H1 (cell line): Measurements from ENCODE around the gene PTGDS.

Experiments
- BRCA1 ChIP-seq: IDR thresholded peaks from 2 replicates; pipeline ENCODE4 v1.6.1; 2012; ENCODE audit warnings: low read depth, low read length, improper control_type of control experiment
- EP300 ChIP-seq, 2 experiments: IDR thresholded peaks; 1 replicate in 1 of 2; 2 replicates in 1 of 2; pipeline ENCODE4 v1.6.1; 2011 to 2012; ENCODE audit warnings: low read depth in 2 of 2, low read length in 2 of 2, mild to moderate bottlenecking in 2 of 2, borderline replicate concordance in 1 of 2, inconsistent platforms in 1 of 2, moderate library complexity in 1 of 2
- EZH2 ChIP-seq: fragments of 200-600 bp; sonication (generic); IDR thresholded peaks from 2 replicates; pipeline ENCODE4 v1.7.1; 2012; ENCODE audit warnings: low read depth, mild to moderate bottlenecking, moderate library complexity, low read length, inconsistent platforms; ENCODE audit not compliant: severe bottlenecking
- KDM4A ChIP-seq: IDR thresholded peaks from one replicate; pipeline ENCODE4 v1.7.1; 2012; ENCODE audit warnings: low read depth, mild to moderate bottlenecking, moderate library complexity, low read length, inconsistent platforms; ENCODE audit not compliant: severe bottlenecking
- NRF1 ChIP-seq: IDR thresholded peaks from 2 replicates; pipeline ENCODE4 v1.6.1; 2011; ENCODE audit warnings: mild to moderate bottlenecking, low read depth, low read length, improper control_type of control experiment
- POLR2A ChIP-seq, 2 experiments: IDR thresholded peaks; 1 replicate in 1 of 2; 2 replicates in 1 of 2; pipeline ENCODE4 v1.6.1; 2011; ENCODE audit warnings: low read depth in 2 of 2, low read length in 2 of 2, mild to moderate bottlenecking in 2 of 2; ENCODE audit errors: control extremely low read depth in 1 of 2
- SRF ChIP-seq: IDR thresholded peaks from 2 replicates; pipeline ENCODE4 v1.6.1; 2011; ENCODE audit warnings: mild to moderate bottlenecking, low read depth, low read length, moderate library complexity
- TCF12 ChIP-seq: IDR thresholded peaks from 2 replicates; pipeline ENCODE4 v1.6.1; 2011; ENCODE audit warnings: low read depth, mild to moderate bottlenecking, low read length
- TF ChIP-seq, protein P1 (sequence below), 3 experiments: IDR thresholded peaks; 1 replicate in 2 of 3; 2 replicates in 1 of 3; pipeline versions ENCODE4 v1.5.1 to v1.6.1; 2011; ENCODE audit warnings: low read length in 3 of 3, mild to moderate bottlenecking in 3 of 3, inconsistent platforms in 2 of 3, low read depth in 1 of 3, moderate library complexity in 1 of 3; ENCODE audit not compliant: insufficient read depth in 1 of 3; ENCODE audit errors: control extremely low read depth in 1 of 3

DNA sequence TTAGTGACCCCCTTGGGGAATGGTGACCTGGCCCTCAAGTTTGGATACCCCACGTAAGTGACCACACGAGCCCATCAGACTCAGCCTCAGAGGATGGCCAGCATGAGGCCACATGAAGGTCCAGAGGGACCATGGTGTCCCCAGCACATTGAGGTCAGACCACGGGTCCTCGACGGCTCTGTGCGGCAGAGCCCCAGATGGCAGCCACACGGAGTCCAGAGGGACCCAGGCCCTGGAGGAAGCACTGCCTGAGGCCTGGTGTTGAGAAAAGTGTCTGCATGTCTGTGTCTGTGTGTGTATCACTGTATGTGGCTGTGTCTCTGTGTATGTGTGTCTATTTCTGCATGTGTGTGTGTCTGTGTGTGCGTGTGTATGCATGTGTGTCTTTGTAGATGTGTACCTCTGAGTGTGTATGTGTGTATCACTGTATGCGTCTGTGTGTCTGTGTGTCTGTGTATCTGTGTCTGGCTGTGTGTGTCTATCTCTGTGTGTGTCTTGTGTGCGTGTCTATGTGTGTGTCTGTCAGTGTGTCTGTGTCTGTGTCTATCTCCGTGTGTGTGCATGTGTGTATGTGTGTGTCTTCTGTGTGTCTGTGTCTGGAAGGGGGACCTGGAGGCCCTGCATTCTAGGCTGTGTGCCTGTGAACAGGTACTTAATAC, 6.5 kb downstream of the PTGDS start:
- TF ChIP-seq NRF1 (no peak), TCF12 (no peak), SRF (no peak), POLR2A (IDR thresholded peaks at IDR 0.05; ENCODE audit: control extremely low read depth in 1 of 2, low read depth in 2 of 2, low read length in 2 of 2) (no peak), EP300 (IDR thresholded peaks at IDR 0.05; ENCODE audit: borderline replicate concordance in 1 of 2, low read depth in 2 of 2, low read length in 2 of 2) (no peak), EZH2 (no peak), BRCA1 (no peak), KDM4A (no peak)
- TF ChIP-seq, protein P1, sequence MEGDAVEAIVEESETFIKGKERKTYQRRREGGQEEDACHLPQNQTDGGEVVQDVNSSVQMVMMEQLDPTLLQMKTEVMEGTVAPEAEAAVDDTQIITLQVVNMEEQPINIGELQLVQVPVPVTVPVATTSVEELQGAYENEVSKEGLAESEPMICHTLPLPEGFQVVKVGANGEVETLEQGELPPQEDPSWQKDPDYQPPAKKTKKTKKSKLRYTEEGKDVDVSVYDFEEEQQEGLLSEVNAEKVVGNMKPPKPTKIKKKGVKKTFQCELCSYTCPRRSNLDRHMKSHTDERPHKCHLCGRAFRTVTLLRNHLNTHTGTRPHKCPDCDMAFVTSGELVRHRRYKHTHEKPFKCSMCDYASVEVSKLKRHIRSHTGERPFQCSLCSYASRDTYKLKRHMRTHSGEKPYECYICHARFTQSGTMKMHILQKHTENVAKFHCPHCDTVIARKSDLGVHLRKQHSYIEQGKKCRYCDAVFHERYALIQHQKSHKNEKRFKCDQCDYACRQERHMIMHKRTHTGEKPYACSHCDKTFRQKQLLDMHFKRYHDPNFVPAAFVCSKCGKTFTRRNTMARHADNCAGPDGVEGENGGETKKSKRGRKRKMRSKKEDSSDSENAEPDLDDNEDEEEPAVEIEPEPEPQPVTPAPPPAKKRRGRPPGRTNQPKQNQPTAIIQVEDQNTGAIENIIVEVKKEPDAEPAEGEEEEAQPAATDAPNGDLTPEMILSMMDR (IDR thresholded peaks at IDR 0.05; ENCODE audit: control extremely low read depth in 1 of 3, insufficient read depth in 1 of 3, low read depth in 1 of 3, low read length in 3 of 3) = no peak
